Stimulated activated CD8-positive, alpha-beta memory T cell treated with anti-CD3 and anti-CD28 coated beads, Interleukin-7, amount 100 ng/mL, for 48 hours (primary cell): ENCODE results near the gene TRAPPC8.
"Not testable (repeated sequence)": the region's sequence is repeated elsewhere in the genome, so short reads cannot be mapped to it uniquely, and the experiment has no call there.

Source experiments
- DNase-seq, 2 donors: peaks; one replicate each; pipeline ENCODE4 v3.0.0-alpha.2; 2020; ENCODE audit warnings: low read depth in 1 of 2; ENCODE audit errors: extremely low read depth in 1 of 2

The TRAPPC8 gene

DNA sequence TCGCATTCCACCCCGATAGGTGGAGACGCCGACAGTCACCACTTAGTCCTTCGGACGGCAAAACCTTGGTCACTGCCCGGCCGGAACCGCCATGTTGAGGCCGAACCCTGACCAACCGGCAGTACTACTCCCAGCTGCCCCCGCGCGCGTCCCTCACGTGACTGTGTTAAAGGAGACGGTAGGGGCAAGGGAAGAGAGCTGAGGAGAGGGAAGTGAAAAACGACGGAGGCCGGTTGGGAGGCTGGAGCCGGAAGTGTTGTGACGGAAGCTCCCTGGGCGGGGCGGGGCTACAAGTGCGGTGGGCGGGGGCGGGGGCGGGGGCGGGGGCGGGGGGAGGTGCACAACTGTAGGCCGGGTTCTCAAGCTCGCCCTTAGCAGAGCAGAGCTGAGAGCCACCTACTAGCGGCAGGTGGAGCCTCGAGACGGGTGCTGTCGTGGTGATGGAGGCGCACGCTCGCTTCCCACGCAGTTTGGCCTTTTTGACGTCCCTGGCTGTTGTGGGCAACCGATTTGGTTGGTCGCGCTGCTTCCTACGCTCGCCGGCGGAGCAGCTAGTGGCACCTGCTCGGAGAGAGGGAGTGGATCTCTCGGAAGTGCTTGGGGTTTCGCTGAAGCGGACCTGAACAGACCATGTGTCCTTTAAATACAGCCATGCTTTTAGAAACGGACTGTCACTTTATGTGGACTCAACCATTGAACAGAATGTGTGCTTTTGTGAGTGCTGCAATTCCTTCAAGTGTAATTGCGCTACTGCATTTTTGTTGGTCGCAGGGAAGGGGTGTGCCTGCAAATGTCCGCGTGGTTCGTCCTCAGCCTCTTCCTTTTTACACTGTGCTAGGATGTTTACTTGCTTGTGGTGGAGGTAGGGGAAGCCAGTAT is at the start of gene TRAPPC8:
Gene TRAPPC8, minus strand, starts transcription at position 130 of the 879 bp plus-strand sequence. CDS start 364 bp downstream, outside the sequence.
- DNase-seq: peak; percentile 78 to 90

- no peak for DNase-seq
These were observed 47.9 kb upstream of the TRAPPC8 start for GRCh38 chr18:31990823-31991222.

GRCh38 chr18:31983976-31984375 is 41.0 kb upstream of the TRAPPC8 start:
- no peak for DNase-seq

DNA sequence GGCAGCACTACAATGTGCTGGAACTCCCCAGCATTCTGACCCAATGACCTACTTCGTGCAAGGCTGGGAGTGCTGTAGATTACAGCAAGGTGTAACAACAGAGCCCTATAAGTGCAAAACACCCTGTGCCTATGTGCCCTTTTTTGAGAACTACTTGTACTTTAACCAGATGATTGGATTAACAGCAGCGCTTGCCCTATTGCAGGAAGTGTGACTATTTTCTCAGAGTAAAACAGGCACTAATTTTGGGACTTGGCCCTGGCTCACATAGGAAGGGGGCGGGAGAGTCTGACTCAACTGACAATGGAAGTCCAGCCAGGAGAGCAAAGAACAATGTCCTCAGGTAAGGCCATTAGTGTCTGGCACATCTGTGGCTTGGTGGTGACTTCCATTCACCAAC is 40.1 kb upstream of the TRAPPC8 start:
- no peak for DNase-seq

GRCh38 chr18:31980863-31981262 is 37.9 kb upstream of the TRAPPC8 start:
- DNase-seq: no peak

DNA sequence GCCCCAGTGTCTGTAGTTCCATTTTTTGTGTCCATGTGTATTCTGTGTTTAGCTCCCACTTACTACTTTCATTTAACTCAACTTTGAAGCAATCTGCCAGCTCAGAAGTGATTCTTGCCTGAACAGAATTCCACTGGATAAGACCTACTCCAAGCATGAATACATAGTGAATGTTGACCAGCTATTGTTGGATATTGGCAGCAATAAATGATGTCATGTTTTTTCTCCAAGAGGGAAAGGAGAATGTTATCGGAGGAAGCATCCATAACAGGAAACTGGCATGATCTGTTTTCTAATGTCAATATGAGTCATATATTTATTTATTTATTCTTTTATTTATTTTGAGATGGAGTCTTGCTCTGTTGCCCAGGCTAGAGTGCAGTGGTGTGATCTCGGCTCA is 36.8 kb upstream of the TRAPPC8 start:
- DNase-seq: no peak

GRCh38 chr18:31978616-31979015 is 35.7 kb upstream of the TRAPPC8 start:
- no peak for DNase-seq

DNA sequence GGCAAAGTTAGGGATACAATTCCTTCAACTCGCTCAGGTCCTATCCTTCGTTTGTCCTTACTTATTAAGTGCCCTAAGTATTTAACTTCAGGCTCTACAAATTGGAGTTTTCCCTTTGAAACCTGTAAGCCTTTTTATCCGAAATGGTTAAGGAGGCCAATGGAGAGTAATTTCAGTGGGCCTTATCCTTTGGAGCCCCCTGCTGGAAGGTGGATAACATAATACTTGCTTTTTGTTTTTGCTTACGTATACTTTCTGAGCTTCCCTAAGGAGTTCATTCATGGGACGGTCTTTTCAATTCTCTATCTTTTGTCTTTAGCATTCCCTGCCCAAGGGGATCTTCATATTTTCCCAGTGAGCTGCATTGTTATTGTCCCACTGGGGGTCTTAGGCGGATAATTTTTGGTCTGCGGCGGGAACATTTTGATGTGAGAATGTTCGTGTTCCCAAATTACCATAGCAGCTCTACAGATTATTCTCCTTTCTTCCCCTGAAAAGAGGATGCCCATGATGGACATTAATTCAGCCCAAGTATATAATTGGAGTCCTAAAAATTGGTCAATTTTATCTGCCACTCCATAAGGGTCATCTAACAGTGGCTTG is 34.4 kb upstream of the TRAPPC8 start:
- DNase-seq: no peak

GRCh38 chr18:31976242-31976641 is 33.3 kb upstream of the TRAPPC8 start:
- no peak for DNase-seq

GRCh38 chr18:31973929-31974546 is 31.1 kb upstream of the TRAPPC8 start:
- no peak for DNase-seq

GRCh38 chr18:31970617-31971016 is 27.7 kb upstream of the TRAPPC8 start:
- DNase-seq: no peak

- DNase-seq: no peak
These were observed 22.5 kb upstream of the TRAPPC8 start for GRCh38 chr18:31965316-31965970.

GRCh38 chr18:31957728-31958127 is 14.8 kb upstream of the TRAPPC8 start:
- DNase-seq: no peak

DNA sequence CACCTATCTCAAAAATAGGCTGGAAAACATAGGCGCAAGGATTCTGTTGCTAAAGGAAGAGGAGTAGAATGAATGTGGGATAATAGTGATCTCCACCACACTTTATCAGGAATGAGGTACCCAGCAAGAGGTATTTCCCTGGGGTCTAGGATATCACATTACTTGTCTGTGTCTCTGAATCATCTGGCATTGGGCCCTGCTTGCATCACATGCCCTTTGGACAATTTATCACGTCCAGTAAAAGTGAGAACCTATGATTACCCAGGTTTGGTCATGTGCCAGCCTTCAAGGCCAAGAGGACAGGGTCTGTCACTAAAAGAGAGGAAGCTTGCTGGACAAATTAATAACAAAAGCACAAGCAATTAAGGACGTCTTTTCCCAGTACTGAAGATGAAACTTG is 11.4 kb upstream of the TRAPPC8 start:
- DNase-seq: no peak

DNA sequence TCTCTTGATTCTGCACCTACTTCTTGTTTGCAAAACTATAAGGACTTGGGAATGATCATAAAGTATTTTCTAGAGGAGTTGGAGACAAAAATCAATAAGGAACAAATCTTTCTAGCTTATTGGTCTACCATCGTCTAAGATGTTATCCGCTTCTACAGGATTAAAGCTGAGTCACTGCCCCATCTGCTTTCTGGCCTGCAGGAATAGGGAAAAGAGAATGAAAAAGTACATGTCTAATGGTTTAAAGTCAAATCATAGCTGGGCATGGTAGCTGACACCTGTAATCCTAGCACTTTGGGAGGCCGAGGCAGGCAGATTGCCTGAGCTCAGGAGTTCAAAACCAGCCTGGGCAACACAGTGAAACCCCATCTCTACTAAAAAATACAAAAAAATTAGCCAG is 10.8 kb upstream of the TRAPPC8 start:
- DNase-seq: not testable (repeated sequence)

DNA sequence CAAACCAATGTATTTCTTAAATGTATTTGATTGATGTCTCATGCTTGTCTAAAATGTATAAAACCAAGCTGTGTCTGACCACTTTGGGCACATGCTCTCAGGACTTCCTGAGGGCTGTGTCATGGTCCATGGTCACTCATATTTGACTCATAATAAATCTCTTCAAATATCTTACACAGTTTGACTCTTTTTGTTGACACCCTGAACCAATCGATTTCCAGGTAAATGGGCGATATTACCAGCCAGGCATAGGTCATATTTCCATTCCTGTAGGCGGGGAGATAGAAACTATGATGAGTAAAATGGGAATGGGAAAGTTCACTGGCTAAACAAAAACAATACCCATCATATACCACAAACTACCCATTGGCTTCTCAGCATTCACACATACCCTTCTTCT is 9.3 kb upstream of the TRAPPC8 start:
- DNase-seq: no peak

DNA sequence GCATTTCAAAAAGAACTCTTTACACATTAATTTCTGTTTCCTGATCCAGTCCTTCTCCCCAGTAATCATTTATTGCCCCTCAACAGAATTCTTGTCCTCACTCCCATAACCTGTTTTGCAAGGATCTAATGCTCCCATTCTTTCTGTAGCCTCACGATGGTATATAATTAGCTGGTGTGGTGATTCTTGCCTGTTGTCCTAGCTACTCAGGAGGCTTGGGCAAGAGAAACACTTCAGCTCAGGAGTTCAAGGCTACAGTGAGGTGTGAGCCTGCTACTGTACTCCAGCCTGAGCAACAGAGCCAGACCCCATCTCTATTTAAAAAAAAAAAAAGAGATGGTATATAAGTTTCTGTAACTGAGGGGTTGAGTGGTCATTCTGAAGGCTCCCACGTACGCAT is 7.7 kb upstream of the TRAPPC8 start:
- DNase-seq: no peak

DNA sequence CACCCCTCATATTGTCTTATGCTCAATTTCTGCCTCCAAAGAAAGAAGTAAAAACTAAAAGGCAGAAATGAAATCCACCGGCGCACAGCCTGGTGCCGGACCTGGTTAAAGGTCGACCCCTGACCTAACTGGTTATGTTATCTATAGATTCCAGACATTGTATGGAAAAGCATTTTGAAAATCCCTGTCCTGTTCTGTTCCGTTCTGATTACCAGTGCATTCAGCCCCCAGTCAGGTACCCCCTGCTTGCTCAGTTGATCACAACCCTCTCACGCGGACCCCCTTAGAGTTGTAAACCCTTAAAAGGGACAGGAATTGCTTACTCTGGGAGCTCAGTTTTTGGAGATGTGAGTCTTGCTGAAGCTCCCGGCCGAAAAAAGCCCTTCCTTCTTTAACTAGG is 5.4 kb upstream of the TRAPPC8 start:
- DNase-seq: not testable (repeated sequence)

GRCh38 chr18:31946305-31947046 is 3.5 kb upstream of the TRAPPC8 start:
- no peak for DNase-seq

- DNase-seq: no peak
These were observed 1.2 kb upstream of the TRAPPC8 start for GRCh38 chr18:31943878-31944816.
